ENCODE measurements around the gene KLHL33.

KLHL33 gene

GRCh38 chr14:20382526-20382925 lies 53.4 kb downstream of the KLHL33 start:
- no peak overlapping the region for H4K8ac ChIP-seq (ENCODE audit: low read depth, low read length)
- peak overlapping the region; percentile 68 for H3K9ac ChIP-seq (ENCODE audit: low read depth, low read length, poor library complexity)
- peaks cover 43 to 88% of the 10 kb centered on the region in 2 donors for H3K36me3 ChIP-seq (replicated peaks in 1 of 2; ENCODE audit: control insufficient read depth in 2 of 2, insufficient read depth in 2 of 2, low read length in 2 of 2)
- H3K9me3 ChIP-seq (replicated peaks in 1 of 2; ENCODE audit: control insufficient read depth in 2 of 2, insufficient read depth in 1 of 2, low read depth in 1 of 2, low read length in 2 of 2): no peaks in the 10 kb centered on the region
- no peak for DNase-seq (ENCODE audit: low spot score)
- no peak overlapping the region for H4K91ac ChIP-seq (ENCODE audit: low read depth, low read length, poor library complexity)
- peak overlapping the region; percentile 11 for H2BK5ac ChIP-seq (ENCODE audit: low read length)
- no peak overlapping the region for H3K4me3 ChIP-seq (ENCODE audit: low read length in 2 of 2)
- H2AK5ac ChIP-seq (ENCODE audit: low read depth, low read length): no peak overlapping the region
- H2BK120ac ChIP-seq (ENCODE audit: low read depth, low read length): no peak overlapping the region
- WGBS, 2 donors (ENCODE audit: extremely low coverage in 2 of 2, insufficient read length in 2 of 2, insufficient replicate concordance in 1 of 2): no CpG with 5 or more reads among the region's 12 CpGs
- no peaks in the 10 kb centered on the region for H3K27me3 ChIP-seq (ENCODE audit: control insufficient read depth in 3 of 3, insufficient read depth in 3 of 3, low read depth in 1 of 3, low read length in 3 of 3)
- no peaks in the 10 kb centered on the region for H3K4me1 ChIP-seq (ENCODE audit: control insufficient read depth in 2 of 2, insufficient read depth in 1 of 2, low read depth in 1 of 2, low read length in 2 of 2)
- H3K14ac ChIP-seq (ENCODE audit: low read length): no peak overlapping the region
- H2BK12ac ChIP-seq (ENCODE audit: low read length): no peak overlapping the region
- H3K27ac ChIP-seq (replicated peaks; ENCODE audit: low read length): no peak overlapping the region
- H3K18ac ChIP-seq (ENCODE audit: low read length): no peak overlapping the region
- H3K4me2 ChIP-seq (ENCODE audit: insufficient read depth, low read length, poor library complexity, severe bottlenecking): no peak overlapping the region
- no peak overlapping the region for H2BK15ac ChIP-seq (ENCODE audit: low read length)
- H3K4ac ChIP-seq (ENCODE audit: low read length): no peak overlapping the region
- H3K79me1 ChIP-seq (ENCODE audit: low read depth, low read length): peaks cover 2% of the 10 kb centered on the region
- H3K23ac ChIP-seq (ENCODE audit: low read depth, low read length, poor library complexity): no peak overlapping the region
- H2AFZ ChIP-seq (ENCODE audit: low read length): no peak overlapping the region

DNA sequence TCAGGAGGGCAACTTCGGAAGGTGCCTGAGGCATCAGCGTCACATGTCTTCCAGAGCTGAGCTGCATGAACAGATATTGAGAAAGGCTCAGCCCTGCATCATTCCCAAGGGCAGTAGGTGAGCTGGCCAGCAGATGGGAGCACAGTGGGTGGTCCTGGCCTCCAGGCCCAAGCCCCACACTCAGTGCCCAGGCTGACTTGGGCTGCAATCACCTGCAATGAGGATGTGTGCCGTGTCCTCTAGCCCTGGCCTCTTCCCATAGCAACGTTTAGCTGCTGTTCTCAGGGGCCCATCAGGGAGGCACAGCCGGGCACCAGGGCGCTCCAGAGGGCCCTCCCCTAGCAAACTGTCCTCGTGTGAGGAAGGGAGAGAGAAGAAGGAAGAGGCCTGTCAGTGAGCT lies 54.6 kb downstream of the KLHL33 start:
- H3K4me1 ChIP-seq (ENCODE audit: control insufficient read depth in 2 of 2, insufficient read depth in 1 of 2, low read depth in 1 of 2, low read length in 2 of 2): no peaks in the 10 kb centered on the region
- H3K4me2 ChIP-seq (ENCODE audit: insufficient read depth, low read length, poor library complexity, severe bottlenecking): no peak overlapping the region
- no peak overlapping the region for H3K18ac ChIP-seq (ENCODE audit: low read length)
- no peak overlapping the region for H3K9ac ChIP-seq (ENCODE audit: low read depth, low read length, poor library complexity)
- WGBS, 2 donors (ENCODE audit: extremely low coverage in 2 of 2, insufficient read length in 2 of 2, insufficient replicate concordance in 1 of 2): no CpG with 5 or more reads among the region's 7 CpGs
- H3K79me1 ChIP-seq (ENCODE audit: low read depth, low read length): peaks cover 2% of the 10 kb centered on the region
- no peak overlapping the region for H2BK5ac ChIP-seq (ENCODE audit: low read length)
- no peak overlapping the region for H4K91ac ChIP-seq (ENCODE audit: low read depth, low read length, poor library complexity)
- no peak overlapping the region for H2AFZ ChIP-seq (ENCODE audit: low read length)
- no peak overlapping the region for H3K4me3 ChIP-seq (ENCODE audit: low read length in 2 of 2)
- H2BK120ac ChIP-seq (ENCODE audit: low read depth, low read length): no peak overlapping the region
- H2BK12ac ChIP-seq (ENCODE audit: low read length): no peak overlapping the region
- H3K9me3 ChIP-seq (replicated peaks in 1 of 2; ENCODE audit: control insufficient read depth in 2 of 2, insufficient read depth in 1 of 2, low read depth in 1 of 2, low read length in 2 of 2): no peaks in the 10 kb centered on the region
- peak overlapping the region; percentile 4 for H3K14ac ChIP-seq (ENCODE audit: low read length)
- peaks cover 43 to 91% of the 10 kb centered on the region in 2 donors for H3K36me3 ChIP-seq (replicated peaks in 1 of 2; ENCODE audit: control insufficient read depth in 2 of 2, insufficient read depth in 2 of 2, low read length in 2 of 2)
- no peak overlapping the region for H3K4ac ChIP-seq (ENCODE audit: low read length)
- H3K23ac ChIP-seq (ENCODE audit: low read depth, low read length, poor library complexity): peak overlapping the region; percentile 3
- H2AK5ac ChIP-seq (ENCODE audit: low read depth, low read length): no peak overlapping the region
- no peak overlapping the region for H2BK15ac ChIP-seq (ENCODE audit: low read length)
- H3K27ac ChIP-seq (replicated peaks; ENCODE audit: low read length): no peak overlapping the region
- H4K8ac ChIP-seq (ENCODE audit: low read depth, low read length): no peak overlapping the region
- no peak for DNase-seq (ENCODE audit: low spot score)
- H3K27me3 ChIP-seq (ENCODE audit: control insufficient read depth in 3 of 3, insufficient read depth in 3 of 3, low read depth in 1 of 3, low read length in 3 of 3): no peaks in the 10 kb centered on the region

DNA sequence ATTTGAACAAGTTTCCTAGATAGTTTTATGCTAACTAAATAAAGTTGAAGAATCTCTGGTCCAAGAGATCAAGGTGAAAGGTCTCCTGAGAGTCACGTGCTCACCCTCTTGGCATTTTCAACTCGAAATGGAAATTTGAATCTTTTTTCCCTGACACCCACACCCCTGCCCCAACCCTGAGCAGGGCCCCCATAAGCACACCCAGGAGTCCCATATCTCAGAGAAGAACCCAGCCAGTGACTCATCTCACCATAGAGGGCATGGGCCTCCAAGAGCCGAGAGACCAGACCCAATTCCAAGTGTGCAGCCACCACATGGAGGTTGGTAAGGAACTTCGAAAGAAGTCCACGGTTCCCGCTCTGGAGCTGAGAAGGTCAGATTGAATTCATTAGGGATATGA lies 55.3 kb downstream of the KLHL33 start:
- Histone ChIP-seq H3K4me2 (ENCODE audit: insufficient read depth, low read length, poor library complexity, severe bottlenecking) (no peak overlapping the region), H2BK12ac (ENCODE audit: low read length) (no peak overlapping the region), H3K9me3 (replicated peaks in 1 of 2; ENCODE audit: control insufficient read depth in 2 of 2, insufficient read depth in 1 of 2, low read depth in 1 of 2, low read length in 2 of 2) (no peaks in the 10 kb centered on the region), H3K27me3 (ENCODE audit: control insufficient read depth in 3 of 3, insufficient read depth in 3 of 3, low read depth in 1 of 3, low read length in 3 of 3) (no peaks in the 10 kb centered on the region), H3K4me3 (ENCODE audit: low read length in 2 of 2) (no peak overlapping the region), H3K14ac (ENCODE audit: low read length) (no peak overlapping the region), H2AK5ac (ENCODE audit: low read depth, low read length) (no peak overlapping the region), H2BK15ac (ENCODE audit: low read length) (no peak overlapping the region), H3K79me1 (ENCODE audit: low read depth, low read length) (peaks cover 2% of the 10 kb centered on the region), H4K91ac (ENCODE audit: low read depth, low read length, poor library complexity) (no peak overlapping the region), H3K36me3 (replicated peaks in 1 of 2; ENCODE audit: control insufficient read depth in 2 of 2, insufficient read depth in 2 of 2, low read length in 2 of 2) (peaks cover 41 to 91% of the 10 kb centered on the region in 2 donors), H3K4ac (ENCODE audit: low read length) (no peak overlapping the region), H3K9ac (ENCODE audit: low read depth, low read length, poor library complexity) (no peak overlapping the region), H2BK5ac (ENCODE audit: low read length) (no peak overlapping the region), H3K4me1 (ENCODE audit: control insufficient read depth in 2 of 2, insufficient read depth in 1 of 2, low read depth in 1 of 2, low read length in 2 of 2) (no peaks in the 10 kb centered on the region), H4K8ac (ENCODE audit: low read depth, low read length) (no peak overlapping the region), H3K27ac (replicated peaks; ENCODE audit: low read length) (no peak overlapping the region), H3K23ac (ENCODE audit: low read depth, low read length, poor library complexity) (no peak overlapping the region), H3K18ac (ENCODE audit: low read length) (no peak overlapping the region), H2BK120ac (ENCODE audit: low read depth, low read length) (no peak overlapping the region), H2AFZ (ENCODE audit: low read length) (no peak overlapping the region)
- no peak for DNase-seq (ENCODE audit: low spot score)
- WGBS, 2 donors (ENCODE audit: extremely low coverage in 2 of 2, insufficient read length in 2 of 2, insufficient replicate concordance in 1 of 2): no CpG with 5 or more reads among the region's 6 CpGs

GRCh38 chr14:20379743-20380142 lies 56.2 kb downstream of the KLHL33 start:
- H3K18ac ChIP-seq (ENCODE audit: low read length): no peak overlapping the region
- H2AK5ac ChIP-seq (ENCODE audit: low read depth, low read length): no peak overlapping the region
- H3K79me1 ChIP-seq (ENCODE audit: low read depth, low read length): peaks cover 2% of the 10 kb centered on the region
- no peak overlapping the region for H3K4ac ChIP-seq (ENCODE audit: low read length)
- H2BK15ac ChIP-seq (ENCODE audit: low read length): no peak overlapping the region
- no peak overlapping the region for H4K8ac ChIP-seq (ENCODE audit: low read depth, low read length)
- no peaks in the 10 kb centered on the region for H3K9me3 ChIP-seq (replicated peaks in 1 of 2; ENCODE audit: control insufficient read depth in 2 of 2, insufficient read depth in 1 of 2, low read depth in 1 of 2, low read length in 2 of 2)
- H2AFZ ChIP-seq (ENCODE audit: low read length): no peak overlapping the region
- H3K14ac ChIP-seq (ENCODE audit: low read length): no peak overlapping the region
- no peak overlapping the region for H3K4me2 ChIP-seq (ENCODE audit: insufficient read depth, low read length, poor library complexity, severe bottlenecking)
- H4K91ac ChIP-seq (ENCODE audit: low read depth, low read length, poor library complexity): no peak overlapping the region
- DNase-seq (ENCODE audit: low spot score): no peak
- no peak overlapping the region for H2BK5ac ChIP-seq (ENCODE audit: low read length)
- H3K9ac ChIP-seq (ENCODE audit: low read depth, low read length, poor library complexity): no peak overlapping the region
- no peaks in the 10 kb centered on the region for H3K4me1 ChIP-seq (ENCODE audit: control insufficient read depth in 2 of 2, insufficient read depth in 1 of 2, low read depth in 1 of 2, low read length in 2 of 2)
- WGBS, 2 donors (ENCODE audit: extremely low coverage in 2 of 2, insufficient read length in 2 of 2, insufficient replicate concordance in 1 of 2): no CpG with 5 or more reads among the region's 1 CpG
- no peak overlapping the region for H3K4me3 ChIP-seq (ENCODE audit: low read length in 2 of 2)
- no peaks in the 10 kb centered on the region for H3K27me3 ChIP-seq (ENCODE audit: control insufficient read depth in 3 of 3, insufficient read depth in 3 of 3, low read depth in 1 of 3, low read length in 3 of 3)
- no peak overlapping the region for H3K23ac ChIP-seq (ENCODE audit: low read depth, low read length, poor library complexity)
- H3K27ac ChIP-seq (replicated peaks; ENCODE audit: low read length): no peak overlapping the region
- H2BK120ac ChIP-seq (ENCODE audit: low read depth, low read length): no peak overlapping the region
- H3K36me3 ChIP-seq (replicated peaks in 1 of 2; ENCODE audit: control insufficient read depth in 2 of 2, insufficient read depth in 2 of 2, low read length in 2 of 2): peaks cover 38 to 92% of the 10 kb centered on the region in 2 donors
- no peak overlapping the region for H2BK12ac ChIP-seq (ENCODE audit: low read length)

All from neuronal stem cell (in vitro differentiated cells).